Upper lobe of left lung (tissue), 6 donors: ENCODE measurements around the gene MEPCE. TPM values are rescaled to one million over a fixed set of nuclear protein-coding genes. Genes with fewer than 3 reads are reported as not detected.
A peak's percentile ranks its signal among the peaks of the same experiment; 100 is the strongest.

Source experiments
- ATAC-seq, 2 donors: fragments of 200-7000 bp; cut with Tn5 transposase; one replicate each; pipeline ENCODE4 v1.9.1; 2022; ENCODE audit warnings: mild to moderate bottlenecking in 2 of 2, moderate library complexity in 2 of 2; ENCODE audit not compliant: low FRiP score in 2 of 2
- DNase-seq, 2 donors: peaks; one replicate each; pipeline ENCODE4 v3.0.0-alpha.2; 2019 to 2020
- H3K27ac ChIP-seq, 4 donors: fragments of 200-600 bp; sonication (generic); one replicate each; pipeline ENCODE4 v1.5.1; 2016 to 2019
- H3K27me3 ChIP-seq, 4 donors: fragments of 200-600 bp; sonication (generic); one replicate each; pipeline ENCODE4 v1.5.1; 2017 to 2019
- H3K36me3 ChIP-seq, 4 donors: fragments of 200-600 bp; sonication (generic); one replicate each; pipeline ENCODE4 v1.5.1; 2016 to 2019
- H3K4me1 ChIP-seq, 4 donors: fragments of 200-600 bp; sonication (generic); one replicate each; pipeline ENCODE4 v1.5.1; 2018 to 2019
- H3K4me3 ChIP-seq, 4 donors: fragments of 200-600 bp; sonication (generic); one replicate each; pipeline ENCODE4 v1.5.1; 2017 to 2019; ENCODE audit warnings: mild to moderate bottlenecking in 2 of 4, moderate library complexity in 1 of 4
- H3K9me3 ChIP-seq, 4 donors: fragments of 200-600 bp; sonication (generic); one replicate each; pipeline ENCODE4 v1.5.1; 2018 to 2019
- CTCF ChIP-seq, 6 experiments: fragments of 450-650 bp in 4 of 6; fragments of 200-600 bp in 2 of 6; sonication (generic) in 2 of 6; IDR thresholded peaks; one replicate each; pipeline ENCODE4 v1.5.1; 2016 to 2019; ENCODE audit warnings: antibody characterized with exemption in 6 of 6
- EP300 ChIP-seq, 4 donors: sonication (generic); formaldehyde crosslinking; IDR thresholded peaks; one replicate each; pipeline ENCODE4 v1.5.1; 2017; ENCODE audit warnings: antibody characterized with exemption in 4 of 4, control low read depth in 2 of 4
- POLR2A ChIP-seq, 4 donors: fragments of 450-650 bp; IDR thresholded peaks; one replicate each; pipeline ENCODE4 v1.5.1; 2016 to 2017; ENCODE audit warnings: antibody characterized with exemption in 4 of 4, mild to moderate bottlenecking in 2 of 4
- POLR2AphosphoS5 ChIP-seq, 2 donors: sonication (generic); formaldehyde crosslinking; IDR thresholded peaks; one replicate each; pipeline ENCODE4 v1.5.1; 2017; ENCODE audit warnings: antibody characterized with exemption in 2 of 2
- WGBS, 2 donors: methylation state at CpG; one replicate each; pipeline ENCODE4 v1.1.5; 2017 to 2018; 5-methylcytosine and 5-hydroxymethylcytosine counted together
- total RNA-seq, 6 donors: library from RNA; depleted of rRNA in 4 of 6; stranded (reverse); fragments of >200 nt in 4 of 6; gene quantifications; one replicate each; pipeline versions ENCODE4 v1.1.0 to v1.2.1, GENCODE V29; 2016 to 2021
- donor health status: DM: no; HTN: no; CAD: no; lungs with moderate emphysema.
- donor health status: DM: no; HTN: yes; CAD: no; lungs with severe emphysema.

MEPCE gene
- total RNA-seq, 6 donors from 2014 or later: 19.3 to 45.4 (median 37.9) TPM

DNA sequence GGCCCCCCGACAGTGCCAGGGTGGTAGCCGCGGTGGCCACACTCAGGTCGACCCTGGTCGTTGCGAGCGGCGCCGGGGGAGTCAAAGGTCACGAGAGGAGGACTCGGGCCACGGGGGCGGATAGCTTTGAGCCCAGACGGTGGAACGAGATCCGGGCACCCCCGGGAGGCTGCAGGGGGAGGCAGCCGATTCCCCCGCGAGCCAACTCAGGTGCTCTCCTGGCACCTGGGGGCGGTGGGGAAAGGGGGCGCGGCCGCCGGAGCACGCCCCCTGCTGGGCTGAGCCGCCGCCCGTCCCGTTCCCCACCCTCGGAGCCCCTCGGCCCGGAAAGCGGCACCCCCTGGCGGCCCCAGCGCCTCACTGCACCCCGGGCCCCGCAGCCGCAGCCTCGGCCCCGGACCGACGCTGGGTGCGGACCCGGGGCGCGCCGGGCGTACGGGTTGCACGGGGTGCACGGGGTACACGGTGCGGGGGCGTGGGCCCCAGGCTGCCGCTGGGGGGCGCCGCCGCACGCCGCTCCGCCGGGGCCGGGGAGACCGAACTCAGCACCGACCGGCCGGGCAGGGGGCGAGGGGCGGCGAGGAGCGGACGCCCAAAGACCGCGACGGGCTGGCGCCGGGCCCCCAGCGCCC is 53.6 kb downstream of the MEPCE start:
- Histone ChIP-seq H3K27me3 (no peaks in the 10 kb centered on the region), H3K36me3 (no peaks in the 10 kb centered on the region), H3K4me3 (peak overlapping the region; percentile 36 to 77 (median 70)), H3K27ac (peak overlapping the region in 2 of 4 donors; percentile 1 to 75), H3K4me1 (peaks cover 14 to 25% (median 19%) of the 10 kb centered on the region in 4 donors), H3K9me3 (no peaks in the 10 kb centered on the region)
- TF ChIP-seq POLR2AphosphoS5 (IDR thresholded peaks at IDR 0.05) (no peak), EP300 (IDR thresholded peaks at IDR 0.05) (no peak), POLR2A (IDR thresholded peaks at IDR 0.05) (no peak), CTCF (IDR thresholded peaks at IDR 0.05) (peak; percentile 99 to 100 (median 100))
- DNase-seq (peak; percentile 75 to 97), ATAC-seq (peak; percentile 61 to 85)
- WGBS, 2 donors: 0% methylated on average over 14 to 34 of the region's 79 CpGs

Other genes with a start within 250 kb of the MEPCE start
- gene PVRIG, start 209.9 kb upstream of the MEPCE start, total RNA-seq: 1 to 10 TPM in 5 of 6 donors, under 1 TPM in 1; 0.63 to 6.3 (median 1.7) TPM
- not detected for gene SPDYE3, start 122.1 kb upstream of the MEPCE start, total RNA-seq
- gene PILRB, start 71.7 kb upstream of the MEPCE start, total RNA-seq: 100 to 1,000 TPM in 1 of 6 donors, 10 to 100 TPM in 5; 18.4 to 259 (median 39.9) TPM
- gene PILRA, start 56.3 kb upstream of the MEPCE start, total RNA-seq: 10 to 100 TPM; 15.2 to 52.4 (median 24.2) TPM
- gene ZCWPW1, start 1.1 kb upstream of the MEPCE start, total RNA-seq: 1 to 10 TPM; 3.8 to 6.3 (median 5.2) TPM
- 10 to 100 TPM; 24.3 to 56.8 (median 30.0) TPM for gene PPP1R35, start 6.7 kb downstream of the MEPCE start, total RNA-seq
- 1 to 10 TPM in 2 of 6 donors, under 1 TPM in 2, not detected in 2; 0.59 to 2.1 (median 1.3) TPM for gene SPACDR, start 34.4 kb downstream of the MEPCE start, total RNA-seq
- 10 to 100 TPM; 25.7 to 91.2 (median 69.0) TPM for gene TSC22D4, start 49.4 kb downstream of the MEPCE start, total RNA-seq
- 1 to 10 TPM in 2 of 6 donors, under 1 TPM in 3, not detected in 1; 0.15 to 1.4 (median 0.89) TPM for gene NYAP1, start 54.1 kb downstream of the MEPCE start, total RNA-seq
- gene AGFG2, start 109.4 kb downstream of the MEPCE start, total RNA-seq: 10 to 100 TPM; 14.3 to 33.1 (median 20.4) TPM
- gene SAP25, start 144.1 kb downstream of the MEPCE start, total RNA-seq: 10 to 100 TPM in 3 of 6 donors, 1 to 10 TPM in 3; 1.2 to 18.9 (median 12.7) TPM
- gene LRCH4, start 156.3 kb downstream of the MEPCE start, total RNA-seq: 100 to 1,000 TPM in 5 of 6 donors, 10 to 100 TPM in 1; 88.5 to 493 (median 121) TPM
- 1 to 10 TPM in 1 of 6 donors, under 1 TPM in 2, not detected in 3; 0.63 to 4.2 (median 0.77) TPM for gene FBXO24, start 156.5 kb downstream of the MEPCE start, total RNA-seq
- gene PCOLCE, start 172.5 kb downstream of the MEPCE start, total RNA-seq: 100 to 1,000 TPM in 2 of 6 donors, 10 to 100 TPM in 4; 15.2 to 115 (median 47.3) TPM
- gene MOSPD3, start 182.7 kb downstream of the MEPCE start, total RNA-seq: 10 to 100 TPM in 5 of 6 donors, 1 to 10 TPM in 1; 9.9 to 25.8 (median 16.0) TPM
- 1 to 10 TPM in 1 of 6 donors, under 1 TPM in 4, not detected in 1; 0.20 to 2.1 (median 0.89) TPM for gene TFR2, start 211.7 kb downstream of the MEPCE start, total RNA-seq
- gene ACTL6B, start 226.6 kb downstream of the MEPCE start, total RNA-seq: not detected
- gene GNB2, start 243.9 kb downstream of the MEPCE start, total RNA-seq: 100 to 1,000 TPM; 153 to 291 (median 278) TPM